GM23338 (cell line): ENCODE results near the gene FOXP2. TPM values are rescaled to one million over a fixed set of nuclear protein-coding genes. Genes with fewer than 3 reads are reported as not detected.

Source experiments
- ATAC-seq: fragments of 200-7000 bp; cut with Tn5 transposase; 3 replicates; pipeline ENCODE4 v1.9.1; 2020
- DNase-seq: peaks from one replicate; pipeline ENCODE4 v3.0.0-alpha.2; 2015; ENCODE audit warnings: low spot score
- H2AFZ ChIP-seq: fragments of 200-600 bp; sonication (generic); 2 replicates; pipeline ENCODE4 v1.8.0; 2016; ENCODE audit warnings: antibody characterized with exemption, mild to moderate bottlenecking, moderate library complexity
- H3F3A ChIP-seq: fragments of 200-600 bp; sonication (generic); replicated peaks from 2 replicates; pipeline ENCODE4 v1.8.0; 2017; ENCODE audit warnings: antibody characterized with exemption, mixed run types, low read depth
- H3K27ac ChIP-seq: fragments of 200-600 bp; sonication (generic); 2 replicates; pipeline ENCODE4 v1.6.1; 2016; ENCODE audit warnings: low read depth
- H3K27me3 ChIP-seq: fragments of 200-600 bp; sonication (generic); 2 replicates; pipeline ENCODE4 v1.8.0; 2016; ENCODE audit warnings: mild to moderate bottlenecking, mixed run types, moderate library complexity; ENCODE audit not compliant: insufficient read depth
- H3K36me3 ChIP-seq: fragments of 200-600 bp; sonication (generic); 2 replicates; pipeline ENCODE4 v1.8.0; 2016; ENCODE audit warnings: mild to moderate bottlenecking; ENCODE audit not compliant: insufficient read depth
- H3K4me1 ChIP-seq: fragments of 200-600 bp; sonication (generic); 2 replicates; pipeline ENCODE4 v1.8.0; 2016; ENCODE audit warnings: mild to moderate bottlenecking, moderate library complexity; ENCODE audit not compliant: insufficient read depth
- H3K4me2 ChIP-seq: fragments of 200-600 bp; sonication (generic); 2 replicates; pipeline ENCODE4 v1.7.1; 2017; ENCODE audit warnings: mixed run types
- H3K4me3 ChIP-seq: fragments of 200-600 bp; sonication (generic); 2 replicates; pipeline ENCODE4 v1.6.1; 2016; ENCODE audit warnings: mixed run types
- H3K79me2 ChIP-seq: fragments of 200-600 bp; sonication (generic); replicated peaks from 2 replicates; pipeline ENCODE4 v1.8.0; 2017; ENCODE audit warnings: mild to moderate bottlenecking; ENCODE audit not compliant: insufficient read depth
- H3K9me2 ChIP-seq: fragments of 200-600 bp; sonication (generic); 2 replicates; pipeline ENCODE4 v1.8.0; 2017; ENCODE audit not compliant: insufficient read depth
- H4K20me1 ChIP-seq: fragments of 200-600 bp; sonication (generic); replicated peaks from 2 replicates; pipeline ENCODE4 v1.8.0; 2017; ENCODE audit warnings: mild to moderate bottlenecking; ENCODE audit not compliant: insufficient read depth
- H3K27ac Mint-ChIP-seq: 2 replicates; pipeline ENCODE4 v1.8.0; 2020; ENCODE audit warnings: inconsistent platforms, mild to moderate bottlenecking, moderate library complexity, mixed read lengths
- H3K27me3 Mint-ChIP-seq: 3 replicates; pipeline ENCODE4 v1.8.0; 2022; ENCODE audit warnings: low read depth, mild to moderate bottlenecking, moderate library complexity, mixed read lengths, inconsistent platforms; ENCODE audit not compliant: insufficient read depth, poor library complexity
- H3K36me3 Mint-ChIP-seq: 3 replicates; pipeline ENCODE4 v1.8.0; 2021; ENCODE audit warnings: low read depth, mild to moderate bottlenecking, inconsistent platforms, moderate library complexity, mixed read lengths
- H3K4me1 Mint-ChIP-seq: 3 replicates; pipeline ENCODE4 v1.8.0; 2020; ENCODE audit warnings: mild to moderate bottlenecking, inconsistent platforms, mixed read lengths
- H3K4me3 Mint-ChIP-seq: 3 replicates; pipeline ENCODE4 v1.8.0; 2021; ENCODE audit warnings: moderate library complexity, mild to moderate bottlenecking, inconsistent platforms, mixed read lengths
- H3K9me3 Mint-ChIP-seq: 3 replicates; pipeline ENCODE4 v1.8.0; 2020; ENCODE audit warnings: moderate library complexity, mild to moderate bottlenecking, inconsistent platforms, mixed read lengths
- CREB1 ChIP-seq: fragments of 250-450 bp; sonication (Bioruptor Pico); IDR thresholded peaks from 2 replicates; pipeline ENCODE4 v1.5.0; 2020; ENCODE audit warnings: low read depth, mild to moderate bottlenecking, moderate library complexity
- EZH2 ChIP-seq: fragments of 200-600 bp; sonication (generic); IDR thresholded peaks from one replicate; pipeline ENCODE4 v1.8.0; 2017; ENCODE audit warnings: antibody characterized with exemption, mild to moderate bottlenecking, low read depth; ENCODE audit not compliant: unreplicated experiment
- EZH2phosphoT487 ChIP-seq: fragments of 200-600 bp; sonication (generic); IDR thresholded peaks from one replicate; pipeline ENCODE4 v1.8.1; 2018; ENCODE audit warnings: antibody characterized with exemption; ENCODE audit not compliant: unreplicated experiment
- JUNB ChIP-seq: IDR thresholded peaks from one replicate; pipeline ENCODE4 v1.6.1; 2016; ENCODE audit warnings: antibody characterized with exemption; ENCODE audit not compliant: unreplicated experiment
- NANOG ChIP-seq: IDR thresholded peaks from 2 replicates; pipeline ENCODE4 v1.6.1; 2016; ENCODE audit warnings: antibody characterized with exemption, borderline replicate concordance
- POLR2AphosphoS5 ChIP-seq: IDR thresholded peaks from 2 replicates; pipeline ENCODE4 v1.6.1; 2016; ENCODE audit warnings: antibody characterized with exemption, low read depth
- STAT1 ChIP-seq: IDR thresholded peaks from one replicate; pipeline ENCODE4 v1.6.1; 2016; ENCODE audit warnings: antibody characterized with exemption; ENCODE audit not compliant: unreplicated experiment
- ZNF114 ChIP-seq: fragments of 250-450 bp; sonication (Bioruptor Pico); IDR thresholded peaks from 2 replicates; pipeline ENCODE4 v1.5.0; 2020; ENCODE audit warnings: mild to moderate bottlenecking, moderate library complexity
- ZNF331 ChIP-seq: fragments of 250-450 bp; sonication (Bioruptor Pico); IDR thresholded peaks from 2 replicates; pipeline ENCODE4 v1.5.0; 2020; ENCODE audit warnings: low read depth, mild to moderate bottlenecking, moderate library complexity
- polyA plus RNA-seq: library from polyadenylated mRNA; unstranded; fragments of >200 nt; fragmentation: Nextera tagmentation; extraction: Ambion mirVana; gene quantifications from 2 replicates; pipeline ENCODE4 v1.2.1, GENCODE V29; 2016
- total RNA-seq: library from RNA; depleted of rRNA; stranded (reverse); fragments of >200 nt; shearing (Covaris generic); gene quantifications from 2 replicates; pipeline ENCODE4 v1.2.3, GENCODE V29; 2014
- TF ChIP-seq, protein P1 (sequence below): IDR thresholded peaks from 2 replicates; pipeline ENCODE4 v1.6.1; 2016; ENCODE audit warnings: antibody characterized with exemption
- TF ChIP-seq, protein P2 (sequence below), 2 experiments: fragments of 200-600 bp in 1 of 2; sonication (generic) in 1 of 2; conservative IDR thresholded peaks; 2 replicates each; pipeline versions ENCODE4 v1.5.1 to v1.6.1; 2016 to 2017; ENCODE audit warnings: antibody characterized with exemption in 2 of 2, low read depth in 2 of 2, mild to moderate bottlenecking in 2 of 2, moderate library complexity in 1 of 2
- TF ChIP-seq, protein P3 (sequence below): fragments of 250-450 bp; sonication (Bioruptor Pico); IDR thresholded peaks from 2 replicates; pipeline ENCODE4 v1.5.0; 2020; ENCODE audit warnings: mild to moderate bottlenecking, moderate library complexity
- TF ChIP-seq, protein P4 (sequence below): IDR thresholded peaks from one replicate; pipeline ENCODE4 v1.6.1; 2018; ENCODE audit warnings: antibody characterized with exemption; ENCODE audit not compliant: unreplicated experiment

The FOXP2 gene
- total and polyA plus RNA-seq, 2 experiments from 2014 or later, result 0.03 to 0.24 TPM

DNA sequence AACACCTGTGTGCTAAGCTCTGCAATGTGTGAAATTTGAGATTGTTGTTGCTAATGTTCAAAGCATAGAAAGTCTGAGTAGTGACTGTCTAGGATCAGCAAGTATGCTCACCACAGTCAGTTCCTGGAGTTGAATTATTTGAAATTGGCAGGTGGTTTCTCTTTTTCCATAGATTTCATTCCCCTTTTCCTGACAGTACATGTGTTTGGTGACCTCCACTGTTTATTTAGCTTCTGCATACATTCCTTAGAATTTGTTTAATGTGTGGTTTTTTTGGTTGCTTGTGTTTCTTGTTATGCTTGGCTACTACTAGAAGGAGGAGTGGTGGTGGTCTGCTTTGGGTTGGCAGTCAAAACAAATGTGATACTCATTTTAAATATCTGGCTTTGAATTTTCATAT lies 52.3 kb downstream of the FOXP2 start:
- no peaks in the 10 kb centered on the region for H3K36me3 Mint-ChIP-seq
- H3K27ac Mint-ChIP-seq, result no peak overlapping the region
- no peaks in the 10 kb centered on the region for H3K27me3 ChIP-seq
- H3K4me1 Mint-ChIP-seq, result peaks cover 8% of the 10 kb centered on the region; the same call in 2 of the 3 replicates
- ATAC-seq, result no peak
- no peaks in the 10 kb centered on the region for H3K27me3 Mint-ChIP-seq
- no peak overlapping the region for H3K4me2 ChIP-seq
- no peak overlapping the region for H3K4me3 ChIP-seq
- no peaks in the 10 kb centered on the region for H4K20me1 ChIP-seq
- no peaks in the 10 kb centered on the region for H3K9me3 Mint-ChIP-seq
- no peak for TF ChIP-seq ZNF114 (CRISPR knock-in tag)
- no peak for TF ChIP-seq NANOG
- TF ChIP-seq EZH2, result no peak
- no peak for TF ChIP-seq JUNB
- TF ChIP-seq, protein P1, sequence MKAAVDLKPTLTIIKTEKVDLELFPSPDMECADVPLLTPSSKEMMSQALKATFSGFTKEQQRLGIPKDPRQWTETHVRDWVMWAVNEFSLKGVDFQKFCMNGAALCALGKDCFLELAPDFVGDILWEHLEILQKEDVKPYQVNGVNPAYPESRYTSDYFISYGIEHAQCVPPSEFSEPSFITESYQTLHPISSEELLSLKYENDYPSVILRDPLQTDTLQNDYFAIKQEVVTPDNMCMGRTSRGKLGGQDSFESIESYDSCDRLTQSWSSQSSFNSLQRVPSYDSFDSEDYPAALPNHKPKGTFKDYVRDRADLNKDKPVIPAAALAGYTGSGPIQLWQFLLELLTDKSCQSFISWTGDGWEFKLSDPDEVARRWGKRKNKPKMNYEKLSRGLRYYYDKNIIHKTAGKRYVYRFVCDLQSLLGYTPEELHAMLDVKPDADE, result no peak
- TF ChIP-seq, protein P2, sequence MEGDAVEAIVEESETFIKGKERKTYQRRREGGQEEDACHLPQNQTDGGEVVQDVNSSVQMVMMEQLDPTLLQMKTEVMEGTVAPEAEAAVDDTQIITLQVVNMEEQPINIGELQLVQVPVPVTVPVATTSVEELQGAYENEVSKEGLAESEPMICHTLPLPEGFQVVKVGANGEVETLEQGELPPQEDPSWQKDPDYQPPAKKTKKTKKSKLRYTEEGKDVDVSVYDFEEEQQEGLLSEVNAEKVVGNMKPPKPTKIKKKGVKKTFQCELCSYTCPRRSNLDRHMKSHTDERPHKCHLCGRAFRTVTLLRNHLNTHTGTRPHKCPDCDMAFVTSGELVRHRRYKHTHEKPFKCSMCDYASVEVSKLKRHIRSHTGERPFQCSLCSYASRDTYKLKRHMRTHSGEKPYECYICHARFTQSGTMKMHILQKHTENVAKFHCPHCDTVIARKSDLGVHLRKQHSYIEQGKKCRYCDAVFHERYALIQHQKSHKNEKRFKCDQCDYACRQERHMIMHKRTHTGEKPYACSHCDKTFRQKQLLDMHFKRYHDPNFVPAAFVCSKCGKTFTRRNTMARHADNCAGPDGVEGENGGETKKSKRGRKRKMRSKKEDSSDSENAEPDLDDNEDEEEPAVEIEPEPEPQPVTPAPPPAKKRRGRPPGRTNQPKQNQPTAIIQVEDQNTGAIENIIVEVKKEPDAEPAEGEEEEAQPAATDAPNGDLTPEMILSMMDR (conservative IDR thresholded peaks at IDR 0.05; ENCODE audit: low read depth in 2 of 2), result no peak
- TF ChIP-seq POLR2AphosphoS5, result no peak
- TF ChIP-seq, protein P3, sequence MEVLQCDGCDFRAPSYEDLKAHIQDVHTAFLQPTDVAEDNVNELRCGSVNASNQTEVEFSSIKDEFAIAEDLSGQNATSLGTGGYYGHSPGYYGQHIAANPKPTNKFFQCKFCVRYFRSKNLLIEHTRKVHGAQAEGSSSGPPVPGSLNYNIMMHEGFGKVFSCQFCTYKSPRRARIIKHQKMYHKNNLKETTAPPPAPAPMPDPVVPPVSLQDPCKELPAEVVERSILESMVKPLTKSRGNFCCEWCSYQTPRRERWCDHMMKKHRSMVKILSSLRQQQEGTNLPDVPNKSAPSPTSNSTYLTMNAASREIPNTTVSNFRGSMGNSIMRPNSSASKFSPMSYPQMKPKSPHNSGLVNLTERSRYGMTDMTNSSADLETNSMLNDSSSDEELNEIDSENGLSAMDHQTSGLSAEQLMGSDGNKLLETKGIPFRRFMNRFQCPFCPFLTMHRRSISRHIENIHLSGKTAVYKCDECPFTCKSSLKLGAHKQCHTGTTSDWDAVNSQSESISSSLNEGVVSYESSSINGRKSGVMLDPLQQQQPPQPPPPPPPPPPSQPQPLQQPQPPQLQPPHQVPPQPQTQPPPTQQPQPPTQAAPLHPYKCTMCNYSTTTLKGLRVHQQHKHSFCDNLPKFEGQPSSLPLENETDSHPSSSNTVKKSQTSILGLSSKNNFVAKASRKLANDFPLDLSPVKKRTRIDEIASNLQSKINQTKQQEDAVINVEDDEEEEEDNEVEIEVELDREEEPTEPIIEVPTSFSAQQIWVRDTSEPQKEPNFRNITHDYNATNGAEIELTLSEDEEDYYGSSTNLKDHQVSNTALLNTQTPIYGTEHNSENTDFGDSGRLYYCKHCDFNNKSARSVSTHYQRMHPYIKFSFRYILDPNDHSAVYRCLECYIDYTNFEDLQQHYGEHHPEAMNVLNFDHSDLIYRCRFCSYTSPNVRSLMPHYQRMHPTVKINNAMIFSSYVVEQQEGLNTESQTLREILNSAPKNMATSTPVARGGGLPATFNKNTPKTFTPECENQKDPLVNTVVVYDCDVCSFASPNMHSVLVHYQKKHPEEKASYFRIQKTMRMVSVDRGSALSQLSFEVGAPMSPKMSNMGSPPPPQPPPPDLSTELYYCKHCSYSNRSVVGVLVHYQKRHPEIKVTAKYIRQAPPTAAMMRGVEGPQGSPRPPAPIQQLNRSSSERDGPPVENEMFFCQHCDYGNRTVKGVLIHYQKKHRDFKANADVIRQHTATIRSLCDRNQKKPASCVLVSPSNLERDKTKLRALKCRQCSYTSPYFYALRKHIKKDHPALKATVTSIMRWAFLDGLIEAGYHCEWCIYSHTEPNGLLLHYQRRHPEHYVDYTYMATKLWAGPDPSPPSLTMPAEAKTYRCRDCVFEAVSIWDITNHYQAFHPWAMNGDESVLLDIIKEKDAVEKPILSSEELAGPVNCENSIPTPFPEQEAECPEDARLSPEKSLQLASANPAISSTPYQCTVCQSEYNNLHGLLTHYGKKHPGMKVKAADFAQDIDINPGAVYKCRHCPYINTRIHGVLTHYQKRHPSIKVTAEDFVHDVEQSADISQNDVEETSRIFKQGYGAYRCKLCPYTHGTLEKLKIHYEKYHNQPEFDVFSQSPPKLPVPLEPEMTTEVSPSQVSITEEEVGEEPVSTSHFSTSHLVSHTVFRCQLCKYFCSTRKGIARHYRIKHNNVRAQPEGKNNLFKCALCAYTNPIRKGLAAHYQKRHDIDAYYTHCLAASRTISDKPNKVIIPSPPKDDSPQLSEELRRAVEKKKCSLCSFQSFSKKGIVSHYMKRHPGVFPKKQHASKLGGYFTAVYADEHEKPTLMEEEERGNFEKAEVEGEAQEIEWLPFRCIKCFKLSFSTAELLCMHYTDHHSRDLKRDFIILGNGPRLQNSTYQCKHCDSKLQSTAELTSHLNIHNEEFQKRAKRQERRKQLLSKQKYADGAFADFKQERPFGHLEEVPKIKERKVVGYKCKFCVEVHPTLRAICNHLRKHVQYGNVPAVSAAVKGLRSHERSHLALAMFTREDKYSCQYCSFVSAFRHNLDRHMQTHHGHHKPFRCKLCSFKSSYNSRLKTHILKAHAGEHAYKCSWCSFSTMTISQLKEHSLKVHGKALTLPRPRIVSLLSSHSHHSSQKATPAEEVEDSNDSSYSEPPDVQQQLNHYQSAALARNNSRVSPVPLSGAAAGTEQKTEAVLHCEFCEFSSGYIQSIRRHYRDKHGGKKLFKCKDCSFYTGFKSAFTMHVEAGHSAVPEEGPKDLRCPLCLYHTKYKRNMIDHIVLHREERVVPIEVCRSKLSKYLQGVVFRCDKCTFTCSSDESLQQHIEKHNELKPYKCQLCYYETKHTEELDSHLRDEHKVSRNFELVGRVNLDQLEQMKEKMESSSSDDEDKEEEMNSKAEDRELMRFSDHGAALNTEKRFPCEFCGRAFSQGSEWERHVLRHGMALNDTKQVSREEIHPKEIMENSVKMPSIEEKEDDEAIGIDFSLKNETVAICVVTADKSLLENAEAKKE, result no peak
- TF ChIP-seq, protein P4, sequence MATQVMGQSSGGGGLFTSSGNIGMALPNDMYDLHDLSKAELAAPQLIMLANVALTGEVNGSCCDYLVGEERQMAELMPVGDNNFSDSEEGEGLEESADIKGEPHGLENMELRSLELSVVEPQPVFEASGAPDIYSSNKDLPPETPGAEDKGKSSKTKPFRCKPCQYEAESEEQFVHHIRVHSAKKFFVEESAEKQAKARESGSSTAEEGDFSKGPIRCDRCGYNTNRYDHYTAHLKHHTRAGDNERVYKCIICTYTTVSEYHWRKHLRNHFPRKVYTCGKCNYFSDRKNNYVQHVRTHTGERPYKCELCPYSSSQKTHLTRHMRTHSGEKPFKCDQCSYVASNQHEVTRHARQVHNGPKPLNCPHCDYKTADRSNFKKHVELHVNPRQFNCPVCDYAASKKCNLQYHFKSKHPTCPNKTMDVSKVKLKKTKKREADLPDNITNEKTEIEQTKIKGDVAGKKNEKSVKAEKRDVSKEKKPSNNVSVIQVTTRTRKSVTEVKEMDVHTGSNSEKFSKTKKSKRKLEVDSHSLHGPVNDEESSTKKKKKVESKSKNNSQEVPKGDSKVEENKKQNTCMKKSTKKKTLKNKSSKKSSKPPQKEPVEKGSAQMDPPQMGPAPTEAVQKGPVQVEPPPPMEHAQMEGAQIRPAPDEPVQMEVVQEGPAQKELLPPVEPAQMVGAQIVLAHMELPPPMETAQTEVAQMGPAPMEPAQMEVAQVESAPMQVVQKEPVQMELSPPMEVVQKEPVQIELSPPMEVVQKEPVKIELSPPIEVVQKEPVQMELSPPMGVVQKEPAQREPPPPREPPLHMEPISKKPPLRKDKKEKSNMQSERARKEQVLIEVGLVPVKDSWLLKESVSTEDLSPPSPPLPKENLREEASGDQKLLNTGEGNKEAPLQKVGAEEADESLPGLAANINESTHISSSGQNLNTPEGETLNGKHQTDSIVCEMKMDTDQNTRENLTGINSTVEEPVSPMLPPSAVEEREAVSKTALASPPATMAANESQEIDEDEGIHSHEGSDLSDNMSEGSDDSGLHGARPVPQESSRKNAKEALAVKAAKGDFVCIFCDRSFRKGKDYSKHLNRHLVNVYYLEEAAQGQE, result no peak
- TF ChIP-seq ZNF331 (CRISPR knock-in tag), result no peak
- TF ChIP-seq EZH2phosphoT487, result no peak
- no peak for TF ChIP-seq STAT1
- no peak for TF ChIP-seq CREB1 (CRISPR knock-in tag)
- no peaks in the 10 kb centered on the region; the same call in 1 of the 2 replicates for H3K4me1 ChIP-seq
- H3F3A ChIP-seq, result no peaks in the 10 kb centered on the region
- no peaks in the 10 kb centered on the region for H3K36me3 ChIP-seq
- no peak overlapping the region for H2AFZ ChIP-seq
- DNase-seq, result no peak
- H3K9me2 ChIP-seq, result no peaks in the 10 kb centered on the region
- H3K79me2 ChIP-seq, result no peaks in the 10 kb centered on the region
- H3K27ac ChIP-seq, result no peak overlapping the region
- H3K4me3 Mint-ChIP-seq, result no peak overlapping the region
